Measurements from ENCODE around the gene NUP37.

GRCh38 chr12:102067574-102068258, 52.2 kb downstream of the NUP37 start:
- TF ChIP-seq POLR2AphosphoS5 (IDR thresholded peaks at IDR 0.05; ENCODE audit: low read depth, low read length): no peak
- no peak for TF ChIP-seq SPI1 (IDR thresholded peaks at IDR 0.05; ENCODE audit: low read depth, low read length)
- TF ChIP-seq POU2F2 (IDR thresholded peaks at IDR 0.05; ENCODE audit: low read depth, low read length): no peak
- TF ChIP-seq POLR2A (IDR thresholded peaks at IDR 0.05; ENCODE audit: low read depth, low read length): no peak
- TF ChIP-seq TAF1 (IDR thresholded peaks at IDR 0.05; ENCODE audit: low read depth, low read length): no peak
- no peak for TF ChIP-seq PAX5 (IDR thresholded peaks at IDR 0.05; ENCODE audit: insufficient read depth, low read length, severe bottlenecking)
